Fibroblast of the conjunctiva (primary cell): ENCODE data around the gene CST2.
"Not testable (repeated sequence)": the region's sequence is repeated elsewhere in the genome, so short reads cannot be mapped to it uniquely, and the experiment has no call there.

Source experiments
- DNase-seq: peaks from one replicate; pipeline ENCODE4 v3.0.0-alpha.2; 2010; ENCODE audit warnings: low read depth

The CST2 gene

GRCh38 chr20:23810349-23810748 is 16.2 kb downstream of the CST2 start:
- DNase-seq: not testable (repeated sequence)

DNA sequence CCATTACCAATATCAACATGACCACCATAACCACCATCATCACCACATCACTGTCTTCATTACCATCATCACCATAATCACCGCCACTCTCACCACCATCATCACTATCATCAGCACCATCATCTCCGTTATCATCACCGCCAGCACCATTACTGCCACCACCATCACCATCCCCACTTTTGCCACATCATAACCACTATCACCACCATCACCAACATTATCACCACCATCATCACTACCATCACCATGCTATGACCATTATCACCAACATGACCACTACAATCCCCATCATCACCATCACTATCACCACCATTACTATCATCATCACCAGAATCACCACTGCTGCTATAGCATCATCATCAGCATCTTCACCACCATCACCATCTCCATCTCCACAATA is 25.7 kb downstream of the CST2 start:
- no peak for DNase-seq

GRCh38 chr20:23799216-23799847 is 27.2 kb downstream of the CST2 start:
- not testable (repeated sequence) for DNase-seq

- DNase-seq: no peak
Observed at GRCh38 chr20:23795526-23795925, 31.0 kb downstream of the CST2 start.

GRCh38 chr20:23794841-23795240 is 31.7 kb downstream of the CST2 start:
- no peak for DNase-seq

- no peak for DNase-seq
Observed at GRCh38 chr20:23794065-23794464, 32.5 kb downstream of the CST2 start.

DNA sequence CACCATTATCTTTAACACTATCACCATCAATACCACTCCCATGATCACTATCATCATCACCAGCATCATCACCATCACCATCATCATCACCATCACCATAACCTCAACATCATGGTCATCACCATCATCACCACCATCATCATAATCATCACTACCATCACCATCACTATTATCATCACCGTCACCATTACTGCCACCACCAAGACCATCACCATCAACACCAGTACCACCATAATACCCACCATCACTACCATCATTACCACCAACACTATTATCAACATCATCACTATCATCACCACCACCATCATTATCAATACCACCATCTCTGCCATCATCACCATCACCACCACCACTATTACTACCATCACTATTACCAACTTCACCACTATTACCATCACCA is 43.1 kb downstream of the CST2 start:
- DNase-seq: no peak

DNA sequence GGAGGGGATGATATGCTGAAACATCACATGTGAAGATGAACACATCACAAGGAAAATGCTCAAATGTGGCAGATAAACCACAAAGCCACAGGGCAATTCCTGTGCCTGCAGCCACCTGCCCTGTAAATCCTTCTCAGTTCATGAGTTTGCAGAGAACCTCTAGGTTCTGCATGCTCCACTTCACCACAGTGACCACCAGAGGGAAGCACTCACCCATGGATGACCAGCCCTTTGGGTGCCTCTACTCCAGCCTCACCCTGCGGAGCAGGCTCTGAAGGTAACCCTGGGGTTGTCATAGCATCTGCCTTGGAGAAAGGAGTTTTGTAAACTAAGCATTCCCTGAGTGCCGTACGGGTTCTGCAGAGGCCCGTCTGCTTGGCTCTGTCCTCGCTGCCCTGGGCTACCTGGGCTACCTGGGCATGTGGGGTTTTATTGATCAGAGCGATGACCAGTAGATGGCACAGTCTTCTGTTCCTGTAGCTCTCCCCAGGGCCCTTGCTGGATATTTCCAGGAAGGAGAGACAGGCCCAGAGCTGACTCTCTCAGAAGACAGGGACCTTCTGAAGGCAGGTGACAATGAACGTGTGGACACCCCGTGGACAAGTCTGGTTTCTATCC is 44.1 kb downstream of the CST2 start:
- DNase-seq: no peak

DNA sequence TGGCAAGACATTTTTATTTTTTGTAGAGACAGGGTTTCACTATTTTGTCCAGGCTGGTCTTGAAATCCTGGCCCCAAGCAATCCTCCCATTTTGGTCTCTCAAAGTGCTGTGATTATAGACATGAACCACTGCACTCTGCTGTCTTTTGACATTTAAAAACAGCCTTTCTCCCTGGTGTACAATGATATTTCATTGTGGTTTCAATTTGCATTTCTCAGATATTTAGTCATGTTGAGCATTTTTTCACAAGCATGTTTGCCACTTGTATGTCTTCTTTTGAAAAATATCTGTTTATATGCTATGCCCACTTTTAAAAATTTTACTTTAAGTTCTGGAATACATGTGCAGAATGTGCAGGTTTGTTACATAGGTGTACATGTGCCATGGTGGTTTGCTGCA is 47.9 kb downstream of the CST2 start:
- DNase-seq: not testable (repeated sequence)

GRCh38 chr20:23777380-23777779 is 49.1 kb downstream of the CST2 start:
- not testable (repeated sequence) for DNase-seq

DNA sequence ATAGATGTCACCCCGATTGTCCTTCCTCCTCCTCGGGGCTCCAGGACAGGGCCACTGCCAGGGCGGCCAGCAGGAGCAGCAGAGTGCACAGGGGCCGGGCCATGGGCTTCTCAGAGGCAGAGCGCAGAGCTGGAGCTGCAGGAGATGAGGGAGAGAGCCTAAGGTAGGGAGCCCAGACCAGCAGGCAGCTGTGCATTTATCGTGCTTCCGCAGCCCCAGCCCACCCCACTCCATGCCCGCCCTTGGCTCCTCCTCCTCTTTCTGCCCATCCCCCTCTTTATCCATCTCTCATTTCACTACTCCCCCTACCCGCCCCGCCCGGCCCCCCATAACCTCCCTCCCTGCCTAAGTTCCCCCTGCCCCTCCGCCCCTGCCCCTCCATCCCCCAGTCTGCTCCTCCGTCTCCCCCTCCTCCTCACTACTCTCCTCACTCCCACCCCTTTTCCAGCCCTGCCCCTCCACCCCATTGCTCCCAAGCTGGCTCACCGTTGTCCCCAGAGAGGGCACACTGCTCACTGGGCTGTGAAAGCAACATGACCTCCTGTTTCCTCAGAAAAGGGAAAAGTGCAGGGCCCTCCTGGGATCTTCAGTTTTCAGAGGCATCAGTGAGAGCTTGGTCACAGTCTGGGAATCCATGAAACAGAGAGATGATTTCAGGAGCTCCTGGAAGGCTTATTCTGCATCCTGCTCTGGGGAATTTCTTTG is 50.3 kb downstream of the CST2 start:
- DNase-seq: no peak

- DNase-seq: no peak
Observed at GRCh38 chr20:23774081-23774480, 52.4 kb downstream of the CST2 start.
